Measurements from ENCODE around the gene LRRC70.

Gene LRRC70

DNA sequence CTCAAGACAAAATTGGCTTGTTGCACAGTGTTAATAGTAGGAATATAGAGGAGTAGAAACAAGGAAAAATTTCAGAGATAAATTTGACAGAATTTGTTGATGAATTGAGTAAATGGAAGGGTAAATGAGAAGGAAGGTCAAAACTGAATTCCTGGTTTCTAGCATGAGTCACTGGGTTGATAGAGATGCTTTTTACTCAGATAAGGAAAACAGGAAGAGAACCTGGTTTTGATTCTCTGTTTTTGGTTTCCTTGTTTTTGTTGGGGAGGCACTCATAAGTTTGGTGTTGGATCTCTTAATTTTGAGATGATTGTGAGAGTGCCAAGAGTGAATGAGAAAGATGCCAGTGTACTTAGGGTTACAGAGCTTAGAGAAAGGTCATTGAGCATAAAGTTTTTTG, 7.1 kb downstream of the LRRC70 start:
- no peak overlapping the region for H3K9ac ChIP-seq (ENCODE audit: low read length)
- no peak for TF ChIP-seq CTCF (IDR thresholded peaks at IDR 0.05; ENCODE audit: insufficient read depth, low read length, poor library complexity, severe bottlenecking)
- TF ChIP-seq EZH2phosphoT487 (conservative IDR thresholded peaks at IDR 0.05; ENCODE audit: low read length), result no peak
- H3K27ac ChIP-seq (ENCODE audit: low read depth, low read length), result no peak overlapping the region

DNA sequence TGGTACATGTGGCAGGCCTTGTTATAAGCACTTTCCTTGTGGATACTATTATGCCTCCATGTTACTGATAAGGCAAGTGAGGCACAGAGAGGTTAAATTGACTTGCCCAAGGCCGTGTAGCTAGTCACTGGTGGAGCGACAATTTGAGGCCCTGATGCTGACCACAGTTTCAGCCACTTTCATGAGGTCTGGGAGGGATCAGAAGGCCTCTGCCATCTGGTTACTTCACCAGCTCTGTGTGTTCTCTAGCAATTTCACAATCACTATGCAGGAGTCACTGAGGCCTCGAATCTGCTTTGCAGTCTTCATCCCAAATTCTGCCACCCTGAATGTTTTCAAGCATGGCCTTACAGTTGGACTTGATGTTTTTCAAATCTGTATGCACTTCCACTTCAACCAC, 9.1 kb downstream of the LRRC70 start:
- Histone ChIP-seq H4K20me1 (ENCODE audit: low read depth, low read length) (no peaks in the 10 kb centered on the region), H3F3A (ENCODE audit: insufficient read depth) (no peaks in the 10 kb centered on the region), H3K27ac (ENCODE audit: low read depth, low read length) (no peak overlapping the region), H3K27me3 (ENCODE audit: low read length) (no peaks in the 10 kb centered on the region), H3K4me3 (ENCODE audit: insufficient read depth, low read length, poor library complexity, severe bottlenecking) (no peak overlapping the region), H3K36me3 (ENCODE audit: low read length) (peaks cover 11% of the 10 kb centered on the region; the same call in 1 of the 2 replicates), H3K9me3 (ENCODE audit: insufficient read depth, low read length) (no peaks in the 10 kb centered on the region), H2AFZ (ENCODE audit: low read depth, low read length, severe bottlenecking) (no peak overlapping the region), H3K79me2 (ENCODE audit: insufficient read depth, low read length) (no peaks in the 10 kb centered on the region), H3K9me2 (replicated peaks; ENCODE audit: insufficient read depth, low read length) (no peaks in the 10 kb centered on the region), H3K4me2 (ENCODE audit: low read depth, low read length, poor library complexity, severe bottlenecking) (no peak overlapping the region), H3K9ac (ENCODE audit: low read length) (no peak overlapping the region)
- no peak for TF ChIP-seq EZH2phosphoT487 (conservative IDR thresholded peaks at IDR 0.05; ENCODE audit: low read length)
- TF ChIP-seq CTCF (IDR thresholded peaks at IDR 0.05; ENCODE audit: insufficient read depth, low read length, poor library complexity, severe bottlenecking), result no peak

More for the DNA sequence above, 7.1 kb downstream of the LRRC70 start:
- Histone ChIP-seq H3K27me3 (ENCODE audit: low read length) (no peaks in the 10 kb centered on the region), H3K9me3 (ENCODE audit: insufficient read depth, low read length) (no peaks in the 10 kb centered on the region), H3K4me3 (ENCODE audit: insufficient read depth, low read length, poor library complexity, severe bottlenecking) (no peak overlapping the region), H3F3A (ENCODE audit: insufficient read depth) (no peaks in the 10 kb centered on the region), H3K9me2 (replicated peaks; ENCODE audit: insufficient read depth, low read length) (no peaks in the 10 kb centered on the region), H4K20me1 (ENCODE audit: low read depth, low read length) (no peaks in the 10 kb centered on the region), H3K79me2 (ENCODE audit: insufficient read depth, low read length) (no peaks in the 10 kb centered on the region), H2AFZ (ENCODE audit: low read depth, low read length, severe bottlenecking) (no peak overlapping the region), H3K4me2 (ENCODE audit: low read depth, low read length, poor library complexity, severe bottlenecking) (no peak overlapping the region), H3K36me3 (ENCODE audit: low read length) (peaks cover 4% of the 10 kb centered on the region; the same call in 1 of the 2 replicates)

DNA sequence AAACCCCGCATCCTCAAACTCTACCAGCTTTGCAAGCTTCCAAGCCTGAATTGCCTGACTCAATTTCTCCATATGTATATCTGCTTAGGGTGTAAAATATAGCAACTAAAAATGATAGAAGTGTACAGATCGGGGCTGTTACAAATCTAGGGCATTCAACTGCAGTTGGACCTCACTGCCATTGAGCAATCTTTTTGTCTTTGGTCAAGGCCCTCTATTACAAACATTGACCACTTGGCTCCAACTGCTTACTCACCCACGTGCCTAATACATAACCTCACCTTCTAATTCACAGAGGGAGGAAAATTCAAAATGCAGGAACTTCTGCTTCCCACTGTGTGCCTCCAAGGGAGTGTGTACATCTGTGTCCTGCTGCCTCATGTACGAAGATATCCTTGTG, 10.0 kb downstream of the LRRC70 start:
- Histone ChIP-seq H3F3A (ENCODE audit: insufficient read depth) (no peaks in the 10 kb centered on the region), H3K9me2 (replicated peaks; ENCODE audit: insufficient read depth, low read length) (no peaks in the 10 kb centered on the region), H3K27me3 (ENCODE audit: low read length) (no peaks in the 10 kb centered on the region), H3K4me3 (ENCODE audit: insufficient read depth, low read length, poor library complexity, severe bottlenecking) (no peak overlapping the region), H3K36me3 (ENCODE audit: low read length) (peaks cover 11% of the 10 kb centered on the region; the same call in 1 of the 2 replicates), H3K4me2 (ENCODE audit: low read depth, low read length, poor library complexity, severe bottlenecking) (no peak overlapping the region), H2AFZ (ENCODE audit: low read depth, low read length, severe bottlenecking) (no peak overlapping the region), H3K9ac (ENCODE audit: low read length) (no peak overlapping the region), H3K27ac (ENCODE audit: low read depth, low read length) (no peak overlapping the region), H4K20me1 (ENCODE audit: low read depth, low read length) (no peaks in the 10 kb centered on the region), H3K9me3 (ENCODE audit: insufficient read depth, low read length) (no peaks in the 10 kb centered on the region), H3K79me2 (ENCODE audit: insufficient read depth, low read length) (no peaks in the 10 kb centered on the region)
- TF ChIP-seq EZH2phosphoT487 (conservative IDR thresholded peaks at IDR 0.05; ENCODE audit: low read length), result no peak
- TF ChIP-seq CTCF (IDR thresholded peaks at IDR 0.05; ENCODE audit: insufficient read depth, low read length, poor library complexity, severe bottlenecking), result no peak
